ENCODE data around the gene SPTLC1. TPM values are rescaled to one million over a fixed set of nuclear protein-coding genes. Genes with fewer than 3 reads are reported as not detected.

The SPTLC1 gene, protein sequence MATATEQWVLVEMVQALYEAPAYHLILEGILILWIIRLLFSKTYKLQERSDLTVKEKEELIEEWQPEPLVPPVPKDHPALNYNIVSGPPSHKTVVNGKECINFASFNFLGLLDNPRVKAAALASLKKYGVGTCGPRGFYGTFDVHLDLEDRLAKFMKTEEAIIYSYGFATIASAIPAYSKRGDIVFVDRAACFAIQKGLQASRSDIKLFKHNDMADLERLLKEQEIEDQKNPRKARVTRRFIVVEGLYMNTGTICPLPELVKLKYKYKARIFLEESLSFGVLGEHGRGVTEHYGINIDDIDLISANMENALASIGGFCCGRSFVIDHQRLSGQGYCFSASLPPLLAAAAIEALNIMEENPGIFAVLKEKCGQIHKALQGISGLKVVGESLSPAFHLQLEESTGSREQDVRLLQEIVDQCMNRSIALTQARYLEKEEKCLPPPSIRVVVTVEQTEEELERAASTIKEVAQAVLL
- 66.5 TPM for total RNA-seq
- long read RNA-seq, transcript SPTLC1-201 (15 exons, 1,894 nt) = major isoform, 142 of 162 reads
- long read RNA-seq, partial matches to known transcripts = 5 of 162 reads
- long read RNA-seq, other reads (novel, unspliced or antisense) = 10 of 162 reads

DNA sequence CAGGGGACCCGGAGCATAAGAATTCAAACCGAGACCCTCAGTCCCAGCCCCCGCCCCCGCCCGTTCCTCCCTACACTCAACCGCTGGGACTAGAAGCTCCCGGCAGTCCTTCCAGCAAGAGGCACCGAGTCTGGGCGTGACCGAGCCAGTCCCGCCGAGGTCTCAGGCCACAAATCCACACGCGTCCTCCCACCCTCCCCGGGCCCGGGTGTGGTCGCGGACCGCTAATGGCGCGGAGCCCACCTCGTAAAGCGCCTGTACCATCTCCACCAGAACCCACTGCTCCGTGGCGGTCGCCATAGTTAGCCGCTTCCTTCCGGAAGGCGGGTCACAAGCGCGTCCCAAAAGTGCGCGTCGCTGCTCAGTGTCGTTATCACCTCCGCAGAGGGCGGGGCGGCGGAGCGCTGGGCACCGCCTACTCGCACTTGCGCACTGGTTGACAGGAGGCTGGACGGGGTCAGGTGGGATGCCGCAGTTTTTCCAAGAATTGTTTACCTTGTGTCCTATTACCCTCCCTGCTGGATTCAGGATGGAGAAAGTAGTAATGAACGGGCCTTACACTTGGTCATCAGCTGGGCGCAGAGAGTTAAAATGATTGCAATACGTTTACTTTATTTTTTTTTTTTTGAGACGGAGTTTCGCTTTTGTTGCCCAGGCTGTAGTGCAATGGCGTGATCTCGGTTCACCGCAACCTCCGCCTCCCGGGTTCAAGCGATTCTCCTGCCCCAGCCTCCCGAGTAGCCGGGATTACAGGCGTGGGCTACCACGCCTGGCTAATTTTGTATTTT, at the start of gene SPTLC1:
TSS of gene SPTLC1 (minus strand) at position 343 of the 788 bp plus-strand sequence. CDS start at position 300, 43 bp downstream.
- peak; percentile 97 for DNase-seq
- H3K36me3 ChIP-seq = peaks cover 23% of the 10 kb centered on the region
- H3K27ac ChIP-seq = peak within 1 kb of the TSS; percentile 95
- TF ChIP-seq, protein P1, sequence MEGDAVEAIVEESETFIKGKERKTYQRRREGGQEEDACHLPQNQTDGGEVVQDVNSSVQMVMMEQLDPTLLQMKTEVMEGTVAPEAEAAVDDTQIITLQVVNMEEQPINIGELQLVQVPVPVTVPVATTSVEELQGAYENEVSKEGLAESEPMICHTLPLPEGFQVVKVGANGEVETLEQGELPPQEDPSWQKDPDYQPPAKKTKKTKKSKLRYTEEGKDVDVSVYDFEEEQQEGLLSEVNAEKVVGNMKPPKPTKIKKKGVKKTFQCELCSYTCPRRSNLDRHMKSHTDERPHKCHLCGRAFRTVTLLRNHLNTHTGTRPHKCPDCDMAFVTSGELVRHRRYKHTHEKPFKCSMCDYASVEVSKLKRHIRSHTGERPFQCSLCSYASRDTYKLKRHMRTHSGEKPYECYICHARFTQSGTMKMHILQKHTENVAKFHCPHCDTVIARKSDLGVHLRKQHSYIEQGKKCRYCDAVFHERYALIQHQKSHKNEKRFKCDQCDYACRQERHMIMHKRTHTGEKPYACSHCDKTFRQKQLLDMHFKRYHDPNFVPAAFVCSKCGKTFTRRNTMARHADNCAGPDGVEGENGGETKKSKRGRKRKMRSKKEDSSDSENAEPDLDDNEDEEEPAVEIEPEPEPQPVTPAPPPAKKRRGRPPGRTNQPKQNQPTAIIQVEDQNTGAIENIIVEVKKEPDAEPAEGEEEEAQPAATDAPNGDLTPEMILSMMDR (IDR thresholded peaks at IDR 0.05) = no peak
- H3K4me1 ChIP-seq = peaks cover 12% of the 10 kb centered on the region
- no peaks in the 10 kb centered on the region for H3K27me3 ChIP-seq
- no peaks in the 10 kb centered on the region for H3K9me3 ChIP-seq
- intact Hi-C loops (cut with DNase I) = no loop called here
- peak within 1 kb of the TSS; percentile 81 for H3K4me3 ChIP-seq
- peak; percentile 100 for ATAC-seq

DNA sequence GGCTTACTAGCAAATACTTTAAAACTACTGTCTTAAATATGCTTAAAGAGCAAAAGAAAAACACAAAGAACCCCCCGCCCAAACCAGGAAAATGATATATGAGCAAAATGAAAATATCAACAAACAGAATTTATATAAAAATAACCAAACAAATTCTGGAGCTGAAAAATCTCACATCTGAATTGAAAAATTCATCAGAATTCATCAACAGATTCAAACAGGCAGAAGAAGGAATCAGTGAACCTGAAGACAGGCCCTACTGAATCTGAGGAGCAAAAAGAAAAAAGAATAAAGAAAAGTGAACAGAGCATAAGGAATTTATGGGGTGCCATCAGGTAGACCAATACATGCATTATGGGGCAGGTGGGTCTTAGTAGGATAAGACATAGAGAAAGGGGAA, 49.8 kb upstream of the SPTLC1 start:
- ATAC-seq (no peak), DNase-seq (no peak)
- Histone ChIP-seq H3K4me1 (no peaks in the 10 kb centered on the region), H3K27me3 (no peaks in the 10 kb centered on the region), H3K9me3 (no peaks in the 10 kb centered on the region), H3K27ac (no peak overlapping the region), H3K36me3 (no peaks in the 10 kb centered on the region), H3K4me3 (no peak overlapping the region)
- intact Hi-C loops (cut with DNase I) = no loop called here
- TF ChIP-seq, protein P1 (IDR thresholded peaks at IDR 0.05) = no peak

DNA sequence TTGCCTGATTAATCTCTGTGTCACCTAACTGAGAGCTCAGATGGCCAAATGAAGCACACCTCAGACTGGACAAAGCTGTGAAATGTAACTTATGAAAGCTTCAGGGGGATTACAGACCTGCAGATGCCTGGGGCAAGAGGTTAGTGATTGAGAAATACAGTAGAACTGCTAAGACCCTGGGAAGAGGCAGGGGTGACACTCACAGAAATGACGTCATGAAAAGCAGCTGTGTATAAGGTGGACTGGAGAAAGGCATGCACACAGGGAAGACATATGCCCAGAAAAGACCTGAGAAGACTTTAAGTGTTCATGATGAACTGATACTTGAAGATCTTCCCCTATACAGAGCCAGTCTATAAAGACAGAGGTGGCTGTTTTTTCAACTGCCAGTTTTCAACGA, 49.3 kb upstream of the SPTLC1 start:
- Histone ChIP-seq H3K36me3 (no peaks in the 10 kb centered on the region), H3K27ac (no peak overlapping the region), H3K27me3 (no peaks in the 10 kb centered on the region), H3K4me3 (no peak overlapping the region), H3K4me1 (no peaks in the 10 kb centered on the region), H3K9me3 (no peaks in the 10 kb centered on the region)
- ATAC-seq = no peak
- DNase-seq = no peak
- TF ChIP-seq, protein P1 (IDR thresholded peaks at IDR 0.05) = no peak
- intact Hi-C loops (cut with DNase I) = no loop called here

DNA sequence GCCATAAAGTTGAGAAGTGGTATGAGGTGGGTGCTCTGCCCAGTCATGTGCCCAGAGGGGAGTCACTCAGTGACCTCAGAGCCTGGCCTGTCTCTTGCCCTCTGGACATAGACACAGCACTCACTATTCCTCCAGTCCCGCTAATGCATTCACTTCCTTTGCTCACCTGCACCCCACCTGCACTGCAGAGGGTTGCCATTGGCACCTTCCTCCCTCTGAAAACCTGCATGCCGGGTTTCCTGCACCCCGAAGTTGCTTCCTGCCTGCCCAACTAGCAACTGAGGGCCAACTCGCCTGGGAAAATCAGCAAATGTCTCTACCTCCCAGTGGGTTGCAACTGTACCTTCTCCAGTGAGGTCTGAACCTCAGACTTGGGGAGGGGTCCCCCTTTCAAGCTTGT, 48.1 kb upstream of the SPTLC1 start:
- Histone ChIP-seq H3K27ac (no peak overlapping the region), H3K36me3 (no peaks in the 10 kb centered on the region), H3K9me3 (no peaks in the 10 kb centered on the region), H3K27me3 (no peaks in the 10 kb centered on the region), H3K4me1 (no peaks in the 10 kb centered on the region), H3K4me3 (no peak overlapping the region)
- no peak for DNase-seq
- intact Hi-C loops (cut with DNase I) = no loop called here
- TF ChIP-seq, protein P1 (IDR thresholded peaks at IDR 0.05) = no peak
- ATAC-seq = no peak

DNA sequence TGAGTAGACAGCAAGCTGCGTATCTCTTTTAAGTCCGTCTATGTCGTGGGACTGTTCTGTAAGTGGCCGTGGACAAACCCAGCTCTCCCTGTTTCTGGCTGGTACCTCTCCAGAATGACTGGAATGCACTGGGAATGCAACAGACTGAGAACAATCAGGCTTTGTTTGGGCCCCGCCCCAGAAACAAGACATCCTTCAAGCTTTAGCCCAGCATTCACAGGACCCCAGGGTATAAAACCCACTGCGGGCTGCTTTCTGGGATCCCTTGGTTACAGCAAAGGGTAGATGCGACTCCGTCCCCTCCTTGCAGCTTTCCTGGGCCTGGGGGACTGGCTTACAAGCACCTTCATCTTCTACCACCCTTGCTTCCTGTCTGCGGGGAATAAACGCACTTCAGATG, 45.6 kb upstream of the SPTLC1 start:
- H3K4me3 ChIP-seq = no peak overlapping the region
- no peaks in the 10 kb centered on the region for H3K4me1 ChIP-seq
- no peaks in the 10 kb centered on the region for H3K9me3 ChIP-seq
- ATAC-seq (no peak), DNase-seq (no peak)
- TF ChIP-seq, protein P1 (IDR thresholded peaks at IDR 0.05) = no peak
- H3K36me3 ChIP-seq = no peaks in the 10 kb centered on the region
- no peaks in the 10 kb centered on the region for H3K27me3 ChIP-seq
- no peak overlapping the region for H3K27ac ChIP-seq
- intact Hi-C loops (cut with DNase I) = no loop called here

Measured in upper lobe of right lung (tissue), 1 donor.